ENCODE data around the gene PRTFDC1.

DNA sequence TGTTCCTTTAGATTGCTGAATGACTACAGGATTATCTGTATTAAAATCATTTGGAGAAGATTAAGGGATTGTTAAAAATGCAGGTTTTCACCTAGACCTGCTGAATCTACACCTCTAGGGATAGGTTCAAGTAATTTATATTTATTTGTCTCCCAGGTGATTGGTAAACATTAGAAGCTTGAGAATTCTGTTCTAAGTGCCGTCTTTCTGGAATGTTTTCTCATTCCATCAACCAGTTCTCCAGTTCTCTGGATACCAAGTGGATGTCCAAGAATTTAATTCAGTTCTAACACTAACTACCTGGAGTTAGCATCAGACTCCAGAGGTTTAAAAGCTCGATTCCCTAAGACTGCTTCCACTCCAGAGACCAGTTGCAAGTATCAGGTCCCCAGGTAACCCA lies 110.9 kb downstream of the PRTFDC1 start:
- TF ChIP-seq, protein P1, sequence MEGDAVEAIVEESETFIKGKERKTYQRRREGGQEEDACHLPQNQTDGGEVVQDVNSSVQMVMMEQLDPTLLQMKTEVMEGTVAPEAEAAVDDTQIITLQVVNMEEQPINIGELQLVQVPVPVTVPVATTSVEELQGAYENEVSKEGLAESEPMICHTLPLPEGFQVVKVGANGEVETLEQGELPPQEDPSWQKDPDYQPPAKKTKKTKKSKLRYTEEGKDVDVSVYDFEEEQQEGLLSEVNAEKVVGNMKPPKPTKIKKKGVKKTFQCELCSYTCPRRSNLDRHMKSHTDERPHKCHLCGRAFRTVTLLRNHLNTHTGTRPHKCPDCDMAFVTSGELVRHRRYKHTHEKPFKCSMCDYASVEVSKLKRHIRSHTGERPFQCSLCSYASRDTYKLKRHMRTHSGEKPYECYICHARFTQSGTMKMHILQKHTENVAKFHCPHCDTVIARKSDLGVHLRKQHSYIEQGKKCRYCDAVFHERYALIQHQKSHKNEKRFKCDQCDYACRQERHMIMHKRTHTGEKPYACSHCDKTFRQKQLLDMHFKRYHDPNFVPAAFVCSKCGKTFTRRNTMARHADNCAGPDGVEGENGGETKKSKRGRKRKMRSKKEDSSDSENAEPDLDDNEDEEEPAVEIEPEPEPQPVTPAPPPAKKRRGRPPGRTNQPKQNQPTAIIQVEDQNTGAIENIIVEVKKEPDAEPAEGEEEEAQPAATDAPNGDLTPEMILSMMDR (IDR thresholded peaks at IDR 0.05 in 8 of 11, conservative IDR thresholded peaks at IDR 0.05 in 3 of 11): no peak
- TF ChIP-seq POLR2AphosphoS5 (IDR thresholded peaks at IDR 0.05): no peak
- no peak for TF ChIP-seq POLR2A (IDR thresholded peaks at IDR 0.05)
